Measurements from ENCODE around the gene RTN4RL1. TPM values are rescaled to one million over a fixed set of nuclear protein-coding genes. Genes with fewer than 3 reads are reported as not detected.

The RTN4RL1 gene
- total RNA-seq, 2 donors from 2014 or later, result 3.1 to 3.6 TPM

DNA sequence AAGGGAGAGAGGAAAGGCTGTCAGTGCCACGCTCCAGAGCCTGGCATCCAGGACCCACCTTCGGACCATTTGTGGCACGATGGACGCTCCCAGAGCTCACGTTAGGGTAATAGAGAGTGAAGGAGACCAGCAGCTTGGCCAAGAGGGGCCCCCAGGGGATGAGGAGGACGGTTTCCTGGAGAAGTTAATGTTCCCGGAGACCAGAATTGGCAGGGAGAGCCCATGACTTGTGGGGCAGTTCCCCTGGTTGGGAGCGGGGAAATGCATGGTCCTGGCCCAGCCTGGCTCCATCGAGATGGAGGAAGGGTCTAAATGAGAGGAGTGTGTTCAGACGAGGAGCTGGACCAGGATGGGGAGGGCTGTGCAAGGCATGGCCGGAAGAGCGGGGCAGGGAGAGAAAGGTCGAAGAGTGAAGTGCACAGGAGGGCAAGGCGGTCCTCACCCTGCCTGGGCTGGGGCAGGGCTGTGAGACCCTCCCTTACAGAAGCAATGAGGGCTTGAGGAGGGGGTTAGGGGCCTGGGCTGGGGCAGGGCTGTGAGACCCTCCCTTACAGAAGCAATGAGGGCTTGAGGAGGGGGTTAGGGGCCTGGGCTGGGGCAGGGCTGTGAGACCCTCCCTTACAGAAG is 26.9 kb upstream of the RTN4RL1 start:
- ATAC-seq, result no peak
- Histone ChIP-seq H3K27me3 (peaks cover 0 to 17% of the 10 kb centered on the region in 2 donors), H3K4me1 (peaks cover 60% of the 10 kb centered on the region), H3K4me3 (no peak overlapping the region), H3K9me3 (no peaks in the 10 kb centered on the region), H3K36me3 (replicated peaks in 1 of 2; ENCODE audit: insufficient read depth in 1 of 2, low read depth in 2 of 2) (no peaks in the 10 kb centered on the region), H3K27ac (no peak overlapping the region)
- 39% methylated on average over 14 of the region's 14 CpGs for WGBS, 2 donors
- no peak for DNase-seq
- TF ChIP-seq, protein P1, sequence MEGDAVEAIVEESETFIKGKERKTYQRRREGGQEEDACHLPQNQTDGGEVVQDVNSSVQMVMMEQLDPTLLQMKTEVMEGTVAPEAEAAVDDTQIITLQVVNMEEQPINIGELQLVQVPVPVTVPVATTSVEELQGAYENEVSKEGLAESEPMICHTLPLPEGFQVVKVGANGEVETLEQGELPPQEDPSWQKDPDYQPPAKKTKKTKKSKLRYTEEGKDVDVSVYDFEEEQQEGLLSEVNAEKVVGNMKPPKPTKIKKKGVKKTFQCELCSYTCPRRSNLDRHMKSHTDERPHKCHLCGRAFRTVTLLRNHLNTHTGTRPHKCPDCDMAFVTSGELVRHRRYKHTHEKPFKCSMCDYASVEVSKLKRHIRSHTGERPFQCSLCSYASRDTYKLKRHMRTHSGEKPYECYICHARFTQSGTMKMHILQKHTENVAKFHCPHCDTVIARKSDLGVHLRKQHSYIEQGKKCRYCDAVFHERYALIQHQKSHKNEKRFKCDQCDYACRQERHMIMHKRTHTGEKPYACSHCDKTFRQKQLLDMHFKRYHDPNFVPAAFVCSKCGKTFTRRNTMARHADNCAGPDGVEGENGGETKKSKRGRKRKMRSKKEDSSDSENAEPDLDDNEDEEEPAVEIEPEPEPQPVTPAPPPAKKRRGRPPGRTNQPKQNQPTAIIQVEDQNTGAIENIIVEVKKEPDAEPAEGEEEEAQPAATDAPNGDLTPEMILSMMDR (IDR thresholded peaks at IDR 0.05), result no peak
- no peak for TF ChIP-seq POLR2A (IDR thresholded peaks at IDR 0.05)
- intact Hi-C loops (cut with DNase I), result no loop called here

DNA sequence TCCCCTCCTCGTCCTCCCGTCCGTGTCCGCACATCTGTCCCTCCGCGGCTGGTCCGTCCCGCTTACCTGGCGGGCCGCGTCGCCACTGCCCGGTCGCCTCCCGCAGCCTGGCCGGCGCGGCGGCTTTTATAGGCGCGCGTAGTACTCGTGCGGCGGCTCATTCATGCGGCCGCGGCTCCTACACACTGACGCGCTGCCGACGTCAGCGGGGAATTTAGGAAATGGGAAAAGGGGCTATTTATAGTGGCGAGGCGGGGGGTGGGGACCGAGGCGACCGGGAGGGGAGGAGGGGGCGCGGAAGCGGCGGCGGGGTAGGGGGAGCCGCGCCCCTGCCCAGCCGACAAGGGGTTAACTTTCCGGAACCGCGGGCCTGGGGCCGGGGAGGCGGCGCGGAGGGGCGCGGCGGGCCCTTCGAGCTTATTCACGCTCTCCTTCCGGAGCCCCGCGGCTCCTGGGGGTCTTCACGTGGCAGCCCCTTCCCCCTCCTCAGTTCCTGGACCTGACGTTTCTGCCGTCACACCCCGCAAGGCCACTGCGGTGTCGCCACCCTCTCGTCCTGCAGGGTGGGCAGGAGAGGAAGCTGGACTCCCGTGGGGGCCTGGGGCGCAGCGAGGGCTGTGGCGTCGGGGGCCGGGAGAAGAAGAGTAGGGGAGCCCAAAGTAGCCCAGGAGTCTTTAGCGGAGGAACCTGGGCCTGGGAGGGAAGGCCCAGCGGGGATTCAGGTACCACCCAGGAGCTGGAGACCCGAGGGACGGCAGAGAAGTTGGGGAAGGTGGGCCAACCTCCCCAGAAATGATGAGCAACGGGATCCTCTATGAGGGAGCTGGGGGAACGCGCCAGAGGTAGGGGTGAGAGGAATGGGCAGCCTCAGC is 26.2 kb upstream of the RTN4RL1 start:
- intact Hi-C loops (cut with DNase I), result no loop called here
- TF ChIP-seq, protein P1 (IDR thresholded peaks at IDR 0.05), result no peak
- TF ChIP-seq POLR2A (IDR thresholded peaks at IDR 0.05), result peak in 1 of 3 donors; percentile 10
- Histone ChIP-seq H3K9me3 (no peaks in the 10 kb centered on the region), H3K27ac (no peak overlapping the region), H3K4me1 (peaks cover 52% of the 10 kb centered on the region), H3K4me3 (peak overlapping the region in 1 of 2 donors; percentile 15), H3K27me3 (peaks cover 0 to 10% of the 10 kb centered on the region in 2 donors), H3K36me3 (replicated peaks in 1 of 2; ENCODE audit: insufficient read depth in 1 of 2, low read depth in 2 of 2) (no peaks in the 10 kb centered on the region)
- no peak for DNase-seq
- 7 to 36% methylated on average over 9 to 69 of the region's 81 CpGs for WGBS, 2 donors
- no peak for ATAC-seq

DNA sequence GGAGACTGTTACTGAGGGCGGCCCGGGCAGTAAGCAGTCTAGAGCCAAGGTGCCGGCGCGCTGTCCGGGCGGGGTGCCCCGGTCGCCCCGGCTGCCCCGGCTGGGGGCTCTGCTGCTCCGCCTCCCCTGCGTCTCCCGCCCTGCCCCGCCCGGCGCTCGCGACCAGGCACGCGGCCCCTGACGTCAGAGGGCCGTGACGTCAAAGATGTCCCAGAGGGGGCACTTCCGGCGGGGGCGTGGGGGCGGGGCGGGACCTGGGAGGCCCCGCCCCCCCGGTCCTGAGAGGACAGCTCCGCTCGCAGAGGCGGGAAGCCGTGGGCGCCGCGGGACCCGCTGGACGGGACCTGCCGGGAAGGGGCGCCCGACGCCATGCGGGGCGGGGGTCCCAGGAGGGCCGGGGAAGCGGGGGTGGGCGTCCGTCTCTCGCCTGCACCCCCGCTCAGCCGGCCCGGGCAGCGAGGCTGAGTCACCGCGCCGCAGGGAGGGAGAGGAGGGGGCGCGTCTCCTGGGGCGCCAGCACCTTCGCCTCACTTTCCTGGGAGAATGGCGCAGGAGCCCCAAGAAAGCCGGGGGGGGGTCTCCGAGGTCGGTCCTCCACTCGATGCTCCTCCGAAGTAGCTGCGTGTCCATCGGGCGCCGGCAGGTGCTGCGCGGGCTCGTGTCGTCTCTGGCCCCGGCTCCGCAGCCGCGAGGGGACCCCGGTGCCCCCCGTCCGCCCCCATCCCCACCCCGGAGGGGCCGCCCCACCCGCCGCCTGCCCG is 25.3 kb upstream of the RTN4RL1 start:
- Histone ChIP-seq H3K36me3 (replicated peaks in 1 of 2; ENCODE audit: insufficient read depth in 1 of 2, low read depth in 2 of 2) (no peaks in the 10 kb centered on the region), H3K27ac (peak overlapping the region in 1 of 4 donors; percentile 53), H3K4me1 (peaks cover 49% of the 10 kb centered on the region), H3K4me3 (peak overlapping the region in 1 of 2 donors; percentile 15), H3K27me3 (peaks cover 0 to 8% of the 10 kb centered on the region in 2 donors), H3K9me3 (no peaks in the 10 kb centered on the region)
- 1% methylated on average over 25 of the region's 88 CpGs; no CpG with 5 or more reads in 1 of the 2 donors for WGBS, 2 donors
- peak; percentile 69 to 74 (median 69) for DNase-seq
- peak in 1 of 3 donors; percentile 11 for TF ChIP-seq POLR2A (IDR thresholded peaks at IDR 0.05)
- TF ChIP-seq, protein P1 (IDR thresholded peaks at IDR 0.05), result no peak
- intact Hi-C loops (cut with DNase I), result no loop called here
- peak; percentile 57 for ATAC-seq

DNA sequence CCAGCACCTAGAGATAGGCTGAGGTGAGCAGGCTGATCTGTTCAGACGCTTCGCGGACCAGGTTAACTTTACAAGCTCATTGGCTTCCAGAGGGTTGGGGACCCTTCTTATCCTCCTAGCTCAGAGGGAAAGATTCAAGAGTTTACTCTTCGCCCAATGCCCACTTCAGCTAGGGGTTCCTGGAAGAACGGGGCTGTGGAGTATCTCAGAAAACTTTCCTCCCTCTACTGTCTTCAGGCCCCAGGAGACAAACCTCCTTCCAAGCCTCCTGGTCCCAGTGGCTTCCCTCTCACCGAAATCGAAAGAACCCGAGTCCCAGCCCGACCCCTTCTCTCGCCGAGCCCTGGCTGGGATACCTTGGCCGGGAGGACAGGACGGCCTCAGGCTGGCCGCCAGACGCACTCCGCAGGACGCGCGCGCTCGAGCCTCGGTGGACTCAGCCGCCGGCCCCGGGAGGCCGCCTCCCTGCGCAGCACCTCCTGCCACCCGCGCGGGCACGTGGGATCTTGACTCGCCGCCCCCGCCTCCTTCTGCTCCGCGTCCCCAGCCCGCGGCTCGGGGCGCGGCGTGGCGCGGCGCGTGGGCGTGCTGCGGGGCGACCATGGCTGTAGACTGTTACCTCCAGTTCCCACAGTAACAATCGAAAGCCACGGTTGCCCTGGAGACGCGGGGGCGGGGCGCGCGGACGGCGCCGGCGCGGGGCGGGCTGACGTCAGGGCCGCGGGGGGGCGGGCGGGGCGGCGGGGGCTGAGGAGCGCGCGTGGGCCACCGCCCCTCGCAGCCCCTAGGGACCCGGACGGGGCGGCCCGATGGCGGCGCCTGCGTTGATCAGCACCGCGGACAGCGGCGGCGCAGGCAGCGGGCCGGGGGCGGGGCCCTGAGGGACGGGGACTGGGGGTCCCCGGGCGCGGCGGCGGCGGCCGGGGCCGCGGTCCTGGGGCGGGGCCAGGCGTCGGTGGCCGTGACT is 24.5 kb upstream of the RTN4RL1 start:
- Histone ChIP-seq H3K4me1 (peaks cover 40% of the 10 kb centered on the region), H3K27ac (peak overlapping the region in 3 of 4 donors; percentile 17 to 53 (median 26))

More for the DNA sequence above, 24.5 kb upstream of the RTN4RL1 start:
- Histone ChIP-seq H3K27me3 (peaks cover 0 to 4% of the 10 kb centered on the region in 2 donors), H3K36me3 (replicated peaks in 1 of 2; ENCODE audit: insufficient read depth in 1 of 2, low read depth in 2 of 2) (no peaks in the 10 kb centered on the region), H3K9me3 (no peaks in the 10 kb centered on the region), H3K4me3 (peak overlapping the region; percentile 54 to 72)
- intact Hi-C loops (cut with DNase I), result no loop called here
- TF ChIP-seq, protein P1 (IDR thresholded peaks at IDR 0.05), result no peak
- TF ChIP-seq POLR2A (IDR thresholded peaks at IDR 0.05), result no peak
- peak; percentile 86 to 90 (median 88) for DNase-seq
- peak; percentile 77 for ATAC-seq
- WGBS, 2 donors, result 1 to 10% methylated on average over 5 to 90 of the region's 104 CpGs
